Hair follicle dermal papilla cell (primary cell): ENCODE measurements around the gene CLEC18C. TPM values are rescaled to one million over a fixed set of nuclear protein-coding genes. Genes with fewer than 3 reads are reported as not detected.

Source experiments
- small RNA-seq: library from RNA; depleted of rRNA; stranded (forward); fragments of <200 nt; gene quantifications from one replicate; pipeline ENCODE3, GENCODE V24; 2012
- total RNA-seq: library from RNA; depleted of rRNA; stranded (reverse); fragments of >200 nt; gene quantifications from 2 replicates; pipeline ENCODE4 v1.2.3, GENCODE V29; 2012

CLEC18C gene
- total RNA-seq, result not detected in 2 replicates

GRCh38 chr16:70173212-70173837 is at the start of gene CLEC18C:
Gene CLEC18C, plus strand, starts transcription at chr16:70173787. Its CDS starts 492 bp downstream, at chr16:70174279.

Small RNA genes lying within 50 kb of the gene (small RNA-seq; reads per million reads assigned to genes)
- not detected for gene AC009060.2

Other genes with a start within 250 kb of the CLEC18C start
- gene CLEC18A, start 222.5 kb upstream of the CLEC18C start, total RNA-seq, result 0.24 and 0.65 TPM in 2 replicates
- gene PDPR, start 59.5 kb upstream of the CLEC18C start, total RNA-seq, result 30.0 and 30.6 TPM in 2 replicates
- 24.4 and 43.0 TPM in 2 replicates for gene EXOSC6, start 78.2 kb downstream of the CLEC18C start, total RNA-seq
- gene AARS1, start 115.7 kb downstream of the CLEC18C start, total RNA-seq, result 161 and 257 TPM in 2 replicates
- gene DDX19B, start 125.4 kb downstream of the CLEC18C start, total RNA-seq, result 27.2 and 30.0 TPM in 2 replicates
- 43.6 and 49.5 TPM in 2 replicates for gene DDX19A, start 173.1 kb downstream of the CLEC18C start, total RNA-seq